Endothelial cell of umbilical vein (primary cell): ENCODE data around the gene DRAP1.

Experiments
- EZH2 ChIP-seq: IDR thresholded peaks from 2 replicates; pipeline ENCODE4 v1.6.1; 2012; ENCODE audit warnings: borderline replicate concordance, low read depth, mild to moderate bottlenecking, moderate library complexity, low read length, inconsistent platforms; ENCODE audit not compliant: severe bottlenecking
- JUN ChIP-seq: IDR thresholded peaks from 2 replicates; pipeline ENCODE4 v1.6.1; 2011; ENCODE audit warnings: borderline replicate concordance, low read depth; ENCODE audit not compliant: insufficient read length, insufficient read depth
- TF ChIP-seq, protein P1 (sequence below), 2 donors: IDR thresholded peaks; 1 replicate in 1 of 2; 2 replicates in 1 of 2; pipeline ENCODE4 v1.5.1; 2011; ENCODE audit warnings: low read length in 2 of 2, mild to moderate bottlenecking in 2 of 2, moderate library complexity in 2 of 2, control low read depth in 1 of 2, inconsistent platforms in 1 of 2, low read depth in 1 of 2; ENCODE audit not compliant: insufficient read depth in 1 of 2; ENCODE audit errors: extremely low read depth in 1 of 2
- TF ChIP-seq, protein P2 (sequence below): IDR thresholded peaks from 2 replicates; pipeline ENCODE4 v1.6.1; 2011; ENCODE audit not compliant: insufficient read depth, insufficient read length

DNA sequence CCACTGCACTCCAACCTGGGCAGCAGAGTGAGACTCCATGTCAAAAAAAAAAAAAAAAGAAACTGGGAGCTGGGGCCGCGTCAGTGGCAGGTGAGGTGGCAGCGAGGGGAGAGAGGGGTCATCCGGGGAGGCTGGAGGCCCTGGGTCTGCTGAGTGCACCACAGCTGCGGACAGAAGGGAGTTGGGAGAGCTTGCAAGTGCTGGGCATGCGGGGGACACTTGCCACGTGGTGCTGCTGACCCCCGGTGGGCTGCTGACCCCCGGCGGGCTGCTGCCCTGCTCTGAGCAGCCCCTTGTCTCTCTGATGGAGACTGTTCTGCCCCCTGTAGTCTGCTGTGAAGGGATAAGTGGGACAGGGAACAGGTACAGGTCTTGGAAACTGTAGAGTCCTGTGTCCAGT lies 2.6 kb downstream of the DRAP1 start:
- no peak for TF ChIP-seq JUN
- TF ChIP-seq, protein P1, sequence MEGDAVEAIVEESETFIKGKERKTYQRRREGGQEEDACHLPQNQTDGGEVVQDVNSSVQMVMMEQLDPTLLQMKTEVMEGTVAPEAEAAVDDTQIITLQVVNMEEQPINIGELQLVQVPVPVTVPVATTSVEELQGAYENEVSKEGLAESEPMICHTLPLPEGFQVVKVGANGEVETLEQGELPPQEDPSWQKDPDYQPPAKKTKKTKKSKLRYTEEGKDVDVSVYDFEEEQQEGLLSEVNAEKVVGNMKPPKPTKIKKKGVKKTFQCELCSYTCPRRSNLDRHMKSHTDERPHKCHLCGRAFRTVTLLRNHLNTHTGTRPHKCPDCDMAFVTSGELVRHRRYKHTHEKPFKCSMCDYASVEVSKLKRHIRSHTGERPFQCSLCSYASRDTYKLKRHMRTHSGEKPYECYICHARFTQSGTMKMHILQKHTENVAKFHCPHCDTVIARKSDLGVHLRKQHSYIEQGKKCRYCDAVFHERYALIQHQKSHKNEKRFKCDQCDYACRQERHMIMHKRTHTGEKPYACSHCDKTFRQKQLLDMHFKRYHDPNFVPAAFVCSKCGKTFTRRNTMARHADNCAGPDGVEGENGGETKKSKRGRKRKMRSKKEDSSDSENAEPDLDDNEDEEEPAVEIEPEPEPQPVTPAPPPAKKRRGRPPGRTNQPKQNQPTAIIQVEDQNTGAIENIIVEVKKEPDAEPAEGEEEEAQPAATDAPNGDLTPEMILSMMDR (IDR thresholded peaks at IDR 0.05; ENCODE audit: extremely low read depth in 1 of 2, insufficient read depth in 1 of 2, low read depth in 1 of 2, low read length in 2 of 2): no peak
- TF ChIP-seq, protein P2, sequence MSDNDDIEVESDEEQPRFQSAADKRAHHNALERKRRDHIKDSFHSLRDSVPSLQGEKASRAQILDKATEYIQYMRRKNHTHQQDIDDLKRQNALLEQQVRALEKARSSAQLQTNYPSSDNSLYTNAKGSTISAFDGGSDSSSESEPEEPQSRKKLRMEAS: no peak
- no peak for TF ChIP-seq EZH2
